Esophagus muscularis mucosa (tissue), 4 donors: ENCODE results near the gene SREBF1. TPM values are rescaled to one million over a fixed set of nuclear protein-coding genes. Genes with fewer than 3 reads are reported as not detected.
A peak's percentile ranks its signal among the peaks of the same experiment; 100 is the strongest.

Source experiments
- DNase-seq: peaks from one replicate; pipeline ENCODE4 v3.0.0-alpha.2; 2017; ENCODE audit errors: extremely low spot score
- H3K27ac ChIP-seq, 4 donors: fragments of 200-600 bp; sonication (generic); replicated peaks in 1 of 4; 1 replicate in 3 of 4; 2 replicates in 1 of 4; pipeline ENCODE4 v1.5.1; 2016 to 2019; ENCODE audit warnings: mild to moderate bottlenecking in 1 of 4
- H3K27me3 ChIP-seq, 4 donors: fragments of 200-600 bp; sonication (generic); one replicate each; pipeline versions ENCODE4 v1.5.1 to v1.6.0; 2016 to 2019
- H3K36me3 ChIP-seq, 4 donors: fragments of 200-600 bp; sonication (generic); one replicate each; pipeline ENCODE4 v1.5.1; 2016 to 2019
- H3K4me1 ChIP-seq, 4 donors: fragments of 200-600 bp; sonication (generic); one replicate each; pipeline ENCODE4 v1.5.1; 2016 to 2019
- H3K4me3 ChIP-seq, 4 donors: fragments of 200-600 bp; sonication (generic); 1 replicate in 2 of 4; 2 replicates in 2 of 4; pipeline ENCODE4 v1.5.1; 2016 to 2019; ENCODE audit warnings: mild to moderate bottlenecking in 4 of 4, moderate library complexity in 1 of 4
- H3K9me3 ChIP-seq, 4 donors: fragments of 200-600 bp; sonication (generic); 1 replicate in 3 of 4; 2 replicates in 1 of 4; pipeline ENCODE4 v1.5.1; 2016 to 2019
- EP300 ChIP-seq: sonication (generic); formaldehyde crosslinking; IDR thresholded peaks from one replicate; pipeline ENCODE4 v1.6.1; 2017; ENCODE audit warnings: antibody characterized with exemption
- POLR2A ChIP-seq: fragments of 450-650 bp; IDR thresholded peaks from one replicate; pipeline ENCODE4 v1.6.1; 2017; ENCODE audit warnings: antibody characterized with exemption, moderate library complexity, mild to moderate bottlenecking, low read depth
- POLR2AphosphoS5 ChIP-seq, 2 donors: sonication (generic); formaldehyde crosslinking; IDR thresholded peaks; one replicate each; pipeline ENCODE4 v1.6.1; 2017; ENCODE audit warnings: antibody characterized with exemption in 2 of 2
- WGBS: methylation state at CpG from one replicate; pipeline ENCODE4 v1.1.5; 2018; 5-methylcytosine and 5-hydroxymethylcytosine counted together
- intact Hi-C: fragments of 100-400 bp; cut with DNase I; formaldehyde crosslinking; loops from one replicate; pipeline ENCODE4 v1.15.1; 2023
- total RNA-seq, 4 donors: library from RNA; depleted of rRNA; stranded (reverse); fragments of >200 nt; gene quantifications; one replicate each; pipeline versions ENCODE4 v1.1.0 to v1.2.1, GENCODE V29; 2016
- TF ChIP-seq, protein P1 (sequence below), 3 experiments: fragments of 200-600 bp in 2 of 3; fragments of 450-650 bp in 1 of 3; sonication (generic) in 2 of 3; IDR thresholded peaks; one replicate each; pipeline ENCODE4 v1.5.1; 2017 to 2019; ENCODE audit warnings: antibody characterized with exemption in 3 of 3, mild to moderate bottlenecking in 2 of 3, moderate library complexity in 1 of 3

The SREBF1 gene
- total RNA-seq, 4 donors from 2014 or later, result 28.1 to 62.6 (median 39.7) TPM

DNA sequence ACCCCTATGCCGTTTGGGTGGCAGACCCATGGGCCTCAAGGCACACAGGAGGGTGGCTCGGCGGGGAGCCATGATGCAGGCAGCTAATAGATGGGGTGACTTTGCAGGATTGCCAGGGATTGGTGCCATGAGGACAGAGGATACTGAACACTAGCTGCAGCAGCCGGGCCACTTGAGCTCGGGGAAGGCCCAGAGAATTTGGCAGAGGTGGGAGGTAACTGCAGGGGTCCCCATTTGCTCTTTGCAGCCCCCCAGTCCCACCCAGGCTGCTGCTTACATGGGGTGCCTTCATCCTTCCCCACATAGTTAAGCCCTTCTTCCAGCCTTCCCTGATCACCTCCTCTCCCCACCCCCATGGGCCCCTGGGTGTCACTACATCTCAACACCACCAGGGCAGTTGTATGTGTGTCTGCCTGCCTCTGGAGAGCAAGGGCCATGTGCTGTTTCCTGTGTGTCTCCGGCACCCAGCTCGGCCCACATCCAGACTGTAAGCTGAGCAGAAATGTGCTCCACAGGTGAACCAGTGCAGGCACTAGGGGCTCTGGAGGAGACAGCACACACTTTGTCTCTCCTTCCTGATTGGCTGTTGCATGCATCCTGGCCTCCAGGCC is 52.0 kb downstream of the SREBF1 start:
- H3K4me3 ChIP-seq, result no peak overlapping the region
- H3K4me1 ChIP-seq, result peaks cover 57 to 76% (median 73%) of the 10 kb centered on the region in 4 donors
- intact Hi-C loops, result loop anchor here (1.0 to 5.0 kb wide), 2 partner anchors 43 to 102 kb away; partner anchors contain the start of gene RAI1

DNA sequence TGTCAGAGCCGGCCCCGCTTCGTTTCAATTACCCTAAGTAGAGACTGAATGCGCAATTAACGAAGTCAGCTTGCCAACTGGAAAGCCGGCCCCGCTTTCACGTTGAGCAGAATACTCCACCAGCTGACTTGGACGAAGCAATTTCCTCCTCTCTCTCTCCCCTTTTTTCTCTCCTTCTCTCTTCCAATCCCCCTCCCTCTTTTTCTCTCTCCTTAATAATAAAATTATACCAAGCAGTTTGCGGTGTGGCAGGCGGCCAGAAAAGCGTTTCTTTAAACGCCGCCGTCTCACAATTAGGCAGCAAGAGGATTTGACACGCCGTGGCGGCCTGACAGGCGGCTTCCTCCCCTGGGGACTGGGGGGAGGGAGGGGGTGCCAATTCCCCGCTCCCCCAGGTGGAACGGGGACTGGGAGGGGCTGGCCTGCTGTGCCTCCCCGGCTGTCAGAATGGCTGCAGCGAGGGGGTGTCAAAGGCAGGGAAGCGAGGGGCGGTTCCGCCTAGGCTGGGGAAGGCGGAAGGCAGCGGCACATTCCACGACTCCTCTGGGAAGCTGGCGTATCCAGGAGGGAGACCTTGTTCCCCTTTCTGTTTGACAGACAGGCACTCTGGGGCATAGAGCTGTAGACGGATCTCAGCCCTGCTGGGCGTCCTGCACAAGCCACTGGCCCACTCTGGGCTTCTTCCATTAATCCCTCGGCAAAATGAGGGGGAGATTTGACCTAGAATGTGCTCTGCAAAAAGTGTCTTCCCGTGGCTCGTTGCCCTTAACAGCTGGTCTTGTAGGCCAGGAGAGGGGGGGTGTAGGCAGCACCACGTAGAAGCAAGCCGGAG is 52.7 kb downstream of the SREBF1 start:
- peaks cover 63 to 76% (median 74%) of the 10 kb centered on the region in 4 donors for H3K4me1 ChIP-seq
- H3K27ac ChIP-seq, result peak overlapping the region; percentile 83 to 94 (median 92)
- H3K9me3 ChIP-seq, result no peaks in the 10 kb centered on the region
- 5% methylated on average over 25 of the region's 37 CpGs for WGBS
- H3K27me3 ChIP-seq, result no peaks in the 10 kb centered on the region
- intact Hi-C loops, result loop anchor here (1.0 to 5.0 kb wide), 2 partner anchors 43 to 102 kb away; partner anchors contain the start of gene RAI1
- no peaks in the 10 kb centered on the region for H3K36me3 ChIP-seq
- H3K4me3 ChIP-seq, result peak overlapping the region; percentile 54 to 64 (median 61)
- no peak for DNase-seq
- TF ChIP-seq EP300 (no peak), POLR2AphosphoS5 (IDR thresholded peaks at IDR 0.05) (peak; percentile 4 to 12)

More for the DNA sequence above, 52.0 kb downstream of the SREBF1 start:
- no peaks in the 10 kb centered on the region for H3K9me3 ChIP-seq
- 38% methylated on average over 6 of the region's 7 CpGs for WGBS
- TF ChIP-seq EP300 (no peak), POLR2A (no peak)
- TF ChIP-seq, protein P1, sequence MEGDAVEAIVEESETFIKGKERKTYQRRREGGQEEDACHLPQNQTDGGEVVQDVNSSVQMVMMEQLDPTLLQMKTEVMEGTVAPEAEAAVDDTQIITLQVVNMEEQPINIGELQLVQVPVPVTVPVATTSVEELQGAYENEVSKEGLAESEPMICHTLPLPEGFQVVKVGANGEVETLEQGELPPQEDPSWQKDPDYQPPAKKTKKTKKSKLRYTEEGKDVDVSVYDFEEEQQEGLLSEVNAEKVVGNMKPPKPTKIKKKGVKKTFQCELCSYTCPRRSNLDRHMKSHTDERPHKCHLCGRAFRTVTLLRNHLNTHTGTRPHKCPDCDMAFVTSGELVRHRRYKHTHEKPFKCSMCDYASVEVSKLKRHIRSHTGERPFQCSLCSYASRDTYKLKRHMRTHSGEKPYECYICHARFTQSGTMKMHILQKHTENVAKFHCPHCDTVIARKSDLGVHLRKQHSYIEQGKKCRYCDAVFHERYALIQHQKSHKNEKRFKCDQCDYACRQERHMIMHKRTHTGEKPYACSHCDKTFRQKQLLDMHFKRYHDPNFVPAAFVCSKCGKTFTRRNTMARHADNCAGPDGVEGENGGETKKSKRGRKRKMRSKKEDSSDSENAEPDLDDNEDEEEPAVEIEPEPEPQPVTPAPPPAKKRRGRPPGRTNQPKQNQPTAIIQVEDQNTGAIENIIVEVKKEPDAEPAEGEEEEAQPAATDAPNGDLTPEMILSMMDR (IDR thresholded peaks at IDR 0.05), result peak in 1 of 3 experiments; percentile 26
- no peaks in the 10 kb centered on the region for H3K36me3 ChIP-seq
- no peak for DNase-seq
- no peaks in the 10 kb centered on the region for H3K27me3 ChIP-seq
- peak overlapping the region; percentile 83 to 94 (median 92) for H3K27ac ChIP-seq

DNA sequence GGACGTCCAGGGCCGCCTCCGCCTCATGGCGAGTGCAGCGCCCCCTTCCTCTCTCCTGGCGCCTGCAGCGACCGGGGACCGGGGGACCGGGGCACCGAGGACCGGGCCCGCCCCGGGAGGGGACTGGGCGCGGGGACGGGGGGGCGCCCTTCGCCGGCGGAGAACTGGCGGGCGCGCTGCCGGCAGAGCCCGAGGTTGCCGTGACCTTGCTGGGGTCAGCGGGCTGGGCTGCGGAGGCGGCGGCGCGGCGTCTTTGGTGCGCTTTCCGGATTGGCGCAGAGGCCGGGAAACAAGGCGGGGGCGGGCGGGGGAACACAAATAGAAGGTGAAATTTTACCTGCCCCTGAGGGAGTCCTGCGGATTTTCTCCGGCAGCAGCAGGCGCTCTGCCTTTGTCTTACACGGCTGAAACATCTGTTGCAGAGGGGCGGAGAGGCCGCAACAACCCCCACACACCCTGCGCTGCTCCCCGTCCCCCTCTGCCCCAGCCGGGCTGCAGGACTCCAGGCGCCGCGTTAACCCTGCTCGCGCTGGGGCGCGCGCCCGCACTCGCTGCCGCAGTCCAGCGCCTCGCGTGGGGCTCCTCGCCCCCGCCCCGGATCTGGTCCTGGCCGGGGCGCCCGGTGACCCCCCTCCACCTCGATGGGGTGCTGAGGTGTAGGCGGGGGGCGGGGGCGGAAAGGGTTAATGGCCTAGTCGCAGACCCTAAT is 53.5 kb downstream of the SREBF1 start:
- H3K27me3 ChIP-seq, result no peaks in the 10 kb centered on the region
- intact Hi-C loops, result loop anchor here (5.0 kb wide), 1 partner anchor 101 kb away; the partner anchor contains the start of gene RAI1
- H3K4me1 ChIP-seq, result peaks cover 71 to 84% (median 80%) of the 10 kb centered on the region in 4 donors
- no peaks in the 10 kb centered on the region for H3K9me3 ChIP-seq
- 0% methylated on average over 10 of the region's 75 CpGs for WGBS
- TF ChIP-seq EP300 (no peak), POLR2A (peak; percentile 3), POLR2AphosphoS5 (IDR thresholded peaks at IDR 0.05) (peak; percentile 1 to 9)
- TF ChIP-seq, protein P1 (IDR thresholded peaks at IDR 0.05), result peak in 2 of 3 experiments; percentile 22 to 23
- H3K27ac ChIP-seq, result peak overlapping the region; percentile 83 to 94 (median 92)
- no peak for DNase-seq
- peak overlapping the region; percentile 54 to 64 (median 61) for H3K4me3 ChIP-seq
- no peaks in the 10 kb centered on the region for H3K36me3 ChIP-seq

DNA sequence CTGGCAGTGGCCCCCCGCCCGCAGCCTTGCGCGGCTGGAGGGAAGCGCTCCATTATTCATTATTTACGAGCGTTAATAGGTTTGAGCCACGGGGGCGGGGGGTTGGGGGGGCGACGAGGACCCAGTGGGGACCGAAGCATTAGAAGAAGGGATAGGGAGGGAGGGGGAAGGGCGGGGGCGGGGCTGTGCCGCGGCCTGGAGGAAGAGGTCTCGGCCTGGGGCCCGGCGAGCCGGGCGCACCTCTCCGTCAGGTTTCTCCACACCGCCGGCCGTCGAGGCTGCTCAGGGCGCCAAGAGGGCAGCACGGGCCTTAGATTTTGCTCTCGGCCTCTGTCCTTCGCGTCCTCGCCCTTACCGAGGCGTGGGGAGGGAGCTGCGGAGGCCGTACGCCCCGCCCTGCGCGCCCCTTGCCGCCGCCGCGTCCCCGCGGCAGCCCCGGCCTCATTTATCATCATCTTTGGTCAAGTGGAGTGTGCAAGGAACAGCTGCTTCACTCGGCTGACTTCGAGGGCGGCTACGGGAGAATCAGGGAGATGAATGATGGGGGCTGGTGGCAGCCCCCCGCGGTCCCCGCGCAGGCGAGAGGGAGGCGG is 54.2 kb downstream of the SREBF1 start:
- peaks cover 77 to 90% (median 86%) of the 10 kb centered on the region in 4 donors for H3K4me1 ChIP-seq
- intact Hi-C loops, result loop anchor here (5.0 kb wide), 1 partner anchor 100 kb away; the partner anchor contains the start of gene RAI1

More for the DNA sequence above, 54.2 kb downstream of the SREBF1 start:
- Histone ChIP-seq H3K27me3 (no peaks in the 10 kb centered on the region), H3K27ac (peak overlapping the region; percentile 83 to 94 (median 92)), H3K9me3 (no peaks in the 10 kb centered on the region), H3K4me3 (peak overlapping the region; percentile 54 to 64 (median 61)), H3K36me3 (no peaks in the 10 kb centered on the region)
- no peak for DNase-seq
- TF ChIP-seq POLR2AphosphoS5 (IDR thresholded peaks at IDR 0.05) (no peak), POLR2A (no peak), EP300 (no peak)
- TF ChIP-seq, protein P1 (IDR thresholded peaks at IDR 0.05), result no peak
- no CpG with 5 or more reads among the region's 57 CpGs for WGBS
